ENCODE measurements around the gene PHC3. TPM values are rescaled to one million over a fixed set of nuclear protein-coding genes. Genes with fewer than 3 reads are reported as not detected.

Gene PHC3
- polyA plus RNA-seq, 1 donor from 2014 or later: 18.6 TPM

GRCh38 chr3:170096342-170096741 is 85.2 kb downstream of the PHC3 start:
- Histone ChIP-seq H3K27ac (ENCODE audit: low read length) (no peak overlapping the region), H3K4me2 (ENCODE audit: low read length) (no peak overlapping the region), H3K9me3 (ENCODE audit: low read length) (no peaks in the 10 kb centered on the region), H3F3A (ENCODE audit: insufficient read depth, low read length, poor library complexity, severe bottlenecking) (no peaks in the 10 kb centered on the region), H3K36me3 (ENCODE audit: insufficient read depth, low read length) (peaks cover 11% of the 10 kb centered on the region), H3K27me3 (ENCODE audit: insufficient read depth, low read depth, low read length) (no peaks in the 10 kb centered on the region), H4K20me1 (ENCODE audit: insufficient read depth) (no peaks in the 10 kb centered on the region), H3K79me2 (replicated peaks; ENCODE audit: insufficient read depth, low read length) (no peaks in the 10 kb centered on the region), H2AFZ (ENCODE audit: low read depth, low read length) (no peak overlapping the region), H3K9ac (ENCODE audit: low read length) (no peak overlapping the region), H3K9me2 (ENCODE audit: insufficient read depth, low read length) (no peaks in the 10 kb centered on the region), H3K4me3 (ENCODE audit: low read length) (no peak overlapping the region)
- no peak for TF ChIP-seq REST (IDR thresholded peaks at IDR 0.05; ENCODE audit: borderline replicate concordance)
- TF ChIP-seq SMC3 (conservative IDR thresholded peaks at IDR 0.05; ENCODE audit: poor library complexity): no peak
- TF ChIP-seq TAF1 (IDR thresholded peaks at IDR 0.05; ENCODE audit: low read depth): no peak
- no peak for TF ChIP-seq MXI1 (conservative IDR thresholded peaks at IDR 0.05; ENCODE audit: poor library complexity, severe bottlenecking)
- TF ChIP-seq POLR2AphosphoS5 (IDR thresholded peaks at IDR 0.05): no peak
- TF ChIP-seq CTCF (IDR thresholded peaks at IDR 0.05; ENCODE audit: poor library complexity, severe bottlenecking): no peak
- no peak for TF ChIP-seq EZH2 (IDR thresholded peaks at IDR 0.05; ENCODE audit: borderline replicate concordance, insufficient read depth, low read length, poor library complexity, severe bottlenecking)
- no peak for TF ChIP-seq EP300 (conservative IDR thresholded peaks at IDR 0.05; ENCODE audit: poor library complexity, severe bottlenecking)
- no peak for TF ChIP-seq RAD21 (conservative IDR thresholded peaks at IDR 0.05)

GRCh38 chr3:170095771-170096170 is 85.8 kb downstream of the PHC3 start:
- no peaks in the 10 kb centered on the region for H3K79me2 ChIP-seq (replicated peaks; ENCODE audit: insufficient read depth, low read length)
- H3K27me3 ChIP-seq (ENCODE audit: insufficient read depth, low read depth, low read length): no peaks in the 10 kb centered on the region
- no peak overlapping the region for H3K9ac ChIP-seq (ENCODE audit: low read length)
- H3F3A ChIP-seq (ENCODE audit: insufficient read depth, low read length, poor library complexity, severe bottlenecking): no peaks in the 10 kb centered on the region
- peaks cover 11% of the 10 kb centered on the region for H3K36me3 ChIP-seq (ENCODE audit: insufficient read depth, low read length)
- H3K4me3 ChIP-seq (ENCODE audit: low read length): no peak overlapping the region
- H3K9me3 ChIP-seq (ENCODE audit: low read length): no peaks in the 10 kb centered on the region
- H4K20me1 ChIP-seq (ENCODE audit: insufficient read depth): no peaks in the 10 kb centered on the region
- no peak for TF ChIP-seq POLR2AphosphoS5 (IDR thresholded peaks at IDR 0.05)
- TF ChIP-seq EP300 (conservative IDR thresholded peaks at IDR 0.05; ENCODE audit: poor library complexity, severe bottlenecking): no peak
- no peak for TF ChIP-seq MXI1 (conservative IDR thresholded peaks at IDR 0.05; ENCODE audit: poor library complexity, severe bottlenecking)
- no peak for TF ChIP-seq TAF1 (IDR thresholded peaks at IDR 0.05; ENCODE audit: low read depth)
- no peak for TF ChIP-seq REST (IDR thresholded peaks at IDR 0.05; ENCODE audit: borderline replicate concordance)
- TF ChIP-seq CTCF (IDR thresholded peaks at IDR 0.05; ENCODE audit: poor library complexity, severe bottlenecking): no peak
- TF ChIP-seq SMC3 (conservative IDR thresholded peaks at IDR 0.05; ENCODE audit: poor library complexity): no peak
- H3K4me2 ChIP-seq (ENCODE audit: low read length): no peak overlapping the region
- no peak overlapping the region for H2AFZ ChIP-seq (ENCODE audit: low read depth, low read length)
- H3K27ac ChIP-seq (ENCODE audit: low read length): no peak overlapping the region
- no peaks in the 10 kb centered on the region for H3K9me2 ChIP-seq (ENCODE audit: insufficient read depth, low read length)

Measured in neural cell (in vitro differentiated cells).